H9 (cell line): Measurements from ENCODE around the gene MTX1. TPM values are rescaled to one million over a fixed set of nuclear protein-coding genes. Genes with fewer than 3 reads are reported as not detected.
A peak's percentile ranks its signal among the peaks of the same experiment; 100 is the strongest.

ENCODE experiments used
- DNase-seq: peaks from one replicate; pipeline ENCODE4 v3.0.0-alpha.2; 2017
- H2AFZ ChIP-seq: one replicate; pipeline ENCODE4 v1.6.1; 2013; ENCODE audit warnings: mild to moderate bottlenecking, low read length, control low read depth, moderate library complexity
- H2AK5ac ChIP-seq: 2 replicates; pipeline ENCODE4 v1.6.1; 2013; ENCODE audit warnings: low read length, control low read depth, mixed read lengths; ENCODE audit not compliant: insufficient read length
- H2BK120ac ChIP-seq: one replicate; pipeline ENCODE4 v1.6.1; 2013; ENCODE audit warnings: low read depth, mild to moderate bottlenecking, low read length, control low read depth, inconsistent platforms; ENCODE audit not compliant: poor library complexity, severe bottlenecking
- H2BK12ac ChIP-seq: 2 replicates; pipeline ENCODE4 v1.6.1; 2013; ENCODE audit warnings: low read length, control low read depth, mixed read lengths, low read depth; ENCODE audit not compliant: insufficient read length
- H2BK15ac ChIP-seq: 2 replicates; pipeline ENCODE4 v1.6.1; 2013; ENCODE audit warnings: low read depth, low read length, control low read depth
- H2BK20ac ChIP-seq: one replicate; pipeline ENCODE4 v1.6.1; 2013; ENCODE audit warnings: low read depth, mild to moderate bottlenecking, low read length, control low read depth, inconsistent platforms; ENCODE audit not compliant: poor library complexity, severe bottlenecking
- H2BK5ac ChIP-seq: 2 replicates; pipeline ENCODE4 v1.6.1; 2013; ENCODE audit warnings: low read length, control low read depth, mixed read lengths; ENCODE audit not compliant: insufficient read length
- H3K14ac ChIP-seq: 2 replicates; pipeline ENCODE4 v1.6.1; 2013; ENCODE audit warnings: low read length, control low read depth; ENCODE audit not compliant: insufficient read depth
- H3K18ac ChIP-seq: 2 replicates; pipeline ENCODE4 v1.6.1; 2013; ENCODE audit warnings: low read depth, mild to moderate bottlenecking, mixed read lengths, low read length, control low read depth; ENCODE audit not compliant: insufficient read length
- H3K23ac ChIP-seq: 2 replicates; pipeline ENCODE4 v1.6.1; 2013; ENCODE audit warnings: low read length, control low read depth, mixed read lengths, low read depth; ENCODE audit not compliant: insufficient read length
- H3K23me2 ChIP-seq: 2 replicates; pipeline ENCODE4 v1.6.1; 2013; ENCODE audit warnings: low read depth, mild to moderate bottlenecking, mixed read lengths, low read length, control low read depth; ENCODE audit not compliant: insufficient read length, poor library complexity, severe bottlenecking
- H3K27ac ChIP-seq: 2 replicates; pipeline ENCODE4 v1.5.1; 2013; ENCODE audit warnings: low read length, control low read depth, mixed read lengths, low read depth; ENCODE audit not compliant: insufficient read length
- H3K27me3 ChIP-seq: 2 replicates; pipeline ENCODE4 v1.6.1; 2013; ENCODE audit warnings: low read length, control low read depth, inconsistent platforms; ENCODE audit not compliant: insufficient read depth
- H3K4ac ChIP-seq: 2 replicates; pipeline ENCODE4 v1.6.1; 2013; ENCODE audit warnings: low read depth, mild to moderate bottlenecking, control low read depth, inconsistent platforms, low read length, moderate library complexity
- H3K4me1 ChIP-seq: 2 replicates; pipeline ENCODE4 v1.6.1; 2013; ENCODE audit warnings: low read length, control low read depth, inconsistent platforms; ENCODE audit not compliant: insufficient read depth
- H3K4me2 ChIP-seq: 2 replicates; pipeline ENCODE4 v1.6.1; 2013; ENCODE audit warnings: low read length, control low read depth, mixed read lengths; ENCODE audit not compliant: insufficient read length, insufficient read depth
- H3K56ac ChIP-seq: 2 replicates; pipeline ENCODE4 v1.6.1; 2013; ENCODE audit warnings: low read depth, mild to moderate bottlenecking, mixed read lengths, low read length, control low read depth; ENCODE audit not compliant: insufficient read length
- H3K79me1 ChIP-seq: 2 replicates; pipeline ENCODE4 v1.6.1; 2013; ENCODE audit warnings: low read depth, mild to moderate bottlenecking, moderate library complexity, low read length, control low read depth, inconsistent platforms; ENCODE audit not compliant: insufficient read depth, poor library complexity, severe bottlenecking
- H3K79me2 ChIP-seq: 2 replicates; pipeline ENCODE4 v1.6.1; 2013; ENCODE audit warnings: low read length, control low read depth, inconsistent platforms; ENCODE audit not compliant: insufficient read depth
- H3K9ac ChIP-seq: 2 replicates; pipeline ENCODE4 v1.6.1; 2013; ENCODE audit warnings: low read length, control low read depth, mixed read lengths; ENCODE audit not compliant: insufficient read length; ENCODE audit errors: extremely low read depth
- H3K9me3 ChIP-seq: one replicate; pipeline ENCODE4 v1.6.1; 2013; ENCODE audit warnings: low read depth, low read length, inconsistent platforms; ENCODE audit not compliant: control insufficient read depth
- H3T11ph ChIP-seq: one replicate; pipeline ENCODE4 v1.6.1; 2013; ENCODE audit warnings: mild to moderate bottlenecking, low read length, control low read depth, inconsistent platforms
- H4K20me1 ChIP-seq: one replicate; pipeline ENCODE4 v1.6.1; 2013; ENCODE audit not compliant: control insufficient read depth, insufficient read length, insufficient read depth
- H4K5ac ChIP-seq: 2 replicates; pipeline ENCODE4 v1.6.1; 2013; ENCODE audit warnings: low read depth, mild to moderate bottlenecking, mixed read lengths, low read length, control low read depth; ENCODE audit not compliant: insufficient read length
- H4K8ac ChIP-seq: replicated peaks from 2 replicates; pipeline ENCODE4 v1.6.1; 2013; ENCODE audit warnings: low read length, control low read depth, mixed read lengths, low read depth; ENCODE audit not compliant: insufficient read length
- H4K91ac ChIP-seq: 2 replicates; pipeline ENCODE4 v1.6.1; 2013; ENCODE audit warnings: low read depth, mild to moderate bottlenecking, moderate library complexity, mixed read lengths, low read length, control low read depth; ENCODE audit not compliant: insufficient read length
- H3K27ac Mint-ChIP-seq, 3 experiments: 2 replicates in 2 of 3; 3 replicates in 1 of 3; pipeline ENCODE4 v1.8.0; 2020 to 2021; ENCODE audit warnings: mixed read lengths in 3 of 3, mild to moderate bottlenecking in 1 of 3, moderate library complexity in 1 of 3
- H3K27me3 Mint-ChIP-seq: 2 replicates; pipeline ENCODE4 v1.8.0; 2021; ENCODE audit warnings: low read depth, mild to moderate bottlenecking, moderate library complexity, mixed read lengths
- H3K36me3 Mint-ChIP-seq, 3 experiments: 2 replicates in 2 of 3; 3 replicates in 1 of 3; pipeline ENCODE4 v1.8.0; 2020 to 2021; ENCODE audit warnings: low read depth in 3 of 3, mixed read lengths in 3 of 3; ENCODE audit not compliant: insufficient read depth in 1 of 3
- H3K4me1 Mint-ChIP-seq, 2 experiments: 2 replicates each; pipeline ENCODE4 v1.8.0; 2020; ENCODE audit warnings: mixed read lengths in 2 of 2
- H3K4me3 Mint-ChIP-seq, 2 experiments: 2 replicates in 1 of 2; 3 replicates in 1 of 2; pipeline ENCODE4 v1.8.0; 2020 to 2021; ENCODE audit warnings: mild to moderate bottlenecking in 2 of 2, mixed read lengths in 2 of 2, moderate library complexity in 1 of 2
- H3K9me3 Mint-ChIP-seq, 2 experiments: 2 replicates in 1 of 2; 3 replicates in 1 of 2; pipeline ENCODE4 v1.8.0; 2020; ENCODE audit warnings: mild to moderate bottlenecking in 2 of 2, mixed read lengths in 2 of 2, moderate library complexity in 1 of 2
- CTCF ChIP-seq: fragments of 200-600 bp; sonication (generic); conservative IDR thresholded peaks from 3 replicates; pipeline ENCODE4 v1.8.0; 2021; ENCODE audit warnings: antibody characterized with exemption, mild to moderate bottlenecking
- WGBS: extraction: QIAGEN DNeasy Blood & Tissue Kit; methylation state at CpG from one replicate; pipeline ENCODE4 v1.1.7; 2013; ENCODE audit warnings: missing lambda C conversion rate, low lambda C conversion rate, mixed read lengths; ENCODE audit not compliant: insufficient read length; ENCODE audit errors: extremely low coverage; 5-methylcytosine and 5-hydroxymethylcytosine counted together
- total RNA-seq: library from RNA; stranded (reverse); gene quantifications from 2 replicates; pipeline ENCODE4 v1.2.1, GENCODE V29; 2021

Gene MTX1
- total RNA-seq, 1 experiment from 2014 or later = 45.0 TPM

DNA sequence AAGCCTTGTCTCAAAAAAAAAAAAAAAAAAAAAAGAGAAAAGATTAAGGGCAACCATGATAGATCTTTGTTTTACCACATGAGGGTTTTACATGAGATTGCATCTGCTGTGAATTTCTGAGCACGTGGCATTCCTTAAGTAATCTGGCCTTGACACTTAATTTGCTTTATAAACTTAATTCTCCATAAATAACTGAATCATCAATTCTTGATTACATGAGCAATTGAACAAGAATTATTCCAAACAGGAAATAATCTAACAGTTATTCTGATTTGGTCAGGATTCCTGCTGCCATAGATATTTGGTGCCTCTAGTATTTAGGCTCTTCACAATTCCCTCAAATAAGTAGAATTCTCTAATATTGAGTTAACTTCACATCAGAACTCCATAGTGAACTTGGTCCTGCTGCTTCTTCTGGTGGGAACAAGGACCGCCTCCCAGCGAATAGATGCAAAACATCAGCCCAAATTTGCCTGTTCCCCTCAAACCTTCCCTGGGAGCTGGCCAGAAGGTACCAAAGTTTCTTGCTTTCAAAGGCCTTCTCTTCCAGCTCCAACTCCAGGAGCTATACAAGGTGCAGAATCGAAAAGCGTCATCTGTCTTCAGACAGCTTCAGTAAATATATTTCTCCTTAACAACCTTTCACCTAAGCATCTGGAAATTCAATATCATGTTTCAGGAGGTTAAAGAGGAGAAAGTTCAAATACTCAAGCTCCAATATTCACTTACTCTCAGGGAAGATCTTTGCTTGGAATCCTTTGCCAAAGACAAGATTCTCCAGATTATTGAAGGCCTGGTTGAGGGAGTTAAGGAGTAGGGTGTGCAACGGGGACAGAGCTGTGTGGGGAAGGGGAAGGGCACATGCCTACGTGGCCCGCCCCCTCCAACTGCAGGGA lies 36.4 kb upstream of the MTX1 start:
- Histone ChIP-seq H3K18ac (no peak overlapping the region), H3K14ac (no peak overlapping the region), H2BK5ac (no peak overlapping the region), H2BK20ac (no peak overlapping the region), H3K4me1 (no peaks in the 10 kb centered on the region), H3K4ac (no peak overlapping the region), H3K4me2 (peak overlapping the region; percentile 75), H4K20me1 (no peaks in the 10 kb centered on the region), H3T11ph (no peak overlapping the region), H3K9ac (peak overlapping the region; percentile 76), H2BK12ac (no peak overlapping the region), H3K79me2 (no peaks in the 10 kb centered on the region; the same call in 1 of the 2 replicates), H3K56ac (no peak overlapping the region), H3K9me3 (no peaks in the 10 kb centered on the region), H3K27ac (no peak overlapping the region), H2BK120ac (no peak overlapping the region), H3K23ac (no peak overlapping the region), H3K79me1 (no peaks in the 10 kb centered on the region), H2BK15ac (no peak overlapping the region), H4K5ac (no peak overlapping the region), H2AFZ (no peak overlapping the region), H3K23me2 (peaks cover 22% of the 10 kb centered on the region), H2AK5ac (no peak overlapping the region), H4K91ac (no peak overlapping the region), H4K8ac (no peak overlapping the region), H3K27me3 (no peaks in the 10 kb centered on the region)
- DNase-seq = no peak
- no peaks in the 10 kb centered on the region; the same call in 1 of the 2 replicates for H3K27me3 Mint-ChIP-seq
- WGBS = no CpG with 5 or more reads among the region's 8 CpGs
- peak overlapping the region; percentile 67 to 95 (median 67) for H3K27ac Mint-ChIP-seq
- H3K4me1 Mint-ChIP-seq = peaks cover 26 to 38% of the 10 kb centered on the region in 2 experiments
- no peak for TF ChIP-seq CTCF
- H3K4me3 Mint-ChIP-seq = peak overlapping the region; percentile 92 to 97
- no peaks in the 10 kb centered on the region for H3K9me3 Mint-ChIP-seq
- H3K36me3 Mint-ChIP-seq = peaks cover 9 to 33% (median 25%) of the 10 kb centered on the region in 3 experiments
